Activated CD4-positive, alpha-beta T cell treated with anti-CD3 and anti-CD28 coated beads, Interleukin-2, amount 50 U/mL, for 48 hours (primary cell): Measurements from ENCODE around the gene NPIPB8.
"Not testable (repeated sequence)": the region's sequence is repeated elsewhere in the genome, so short reads cannot be mapped to it uniquely, and the experiment has no call there.

Experiments used
- DNase-seq, 2 experiments: peaks; one replicate each; pipeline ENCODE4 v3.0.0-alpha.2; 2020

Gene NPIPB8

GRCh38 chr16:28637765-28638164 lies at the start of gene NPIPB8:
NPIPB8 (plus strand) TSS chr16:28638065; CDS start chr16:28638361, 296 bp downstream.
- not testable (repeated sequence) for DNase-seq

DNA sequence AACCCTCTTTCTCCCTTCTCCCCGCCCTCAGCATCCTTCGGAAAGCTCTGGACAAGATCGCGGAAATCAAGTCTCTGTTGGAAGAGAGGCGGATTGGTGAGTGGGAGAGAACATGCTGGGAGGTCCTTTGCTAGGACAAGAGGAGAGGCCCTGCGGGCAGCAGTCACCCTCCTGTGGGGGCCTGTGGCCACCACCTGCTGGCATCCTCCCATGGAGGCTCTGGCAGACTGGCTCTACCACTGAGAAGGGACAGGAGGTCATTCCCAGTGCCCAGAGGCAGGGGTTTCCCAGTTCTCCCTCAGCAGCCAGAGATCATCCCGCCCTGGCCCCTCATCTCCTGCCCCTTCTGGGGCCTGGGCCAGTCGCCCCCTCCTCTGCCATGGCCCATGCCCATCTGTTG lies 48.8 kb upstream of the NPIPB8 start:
- no peak for DNase-seq

DNA sequence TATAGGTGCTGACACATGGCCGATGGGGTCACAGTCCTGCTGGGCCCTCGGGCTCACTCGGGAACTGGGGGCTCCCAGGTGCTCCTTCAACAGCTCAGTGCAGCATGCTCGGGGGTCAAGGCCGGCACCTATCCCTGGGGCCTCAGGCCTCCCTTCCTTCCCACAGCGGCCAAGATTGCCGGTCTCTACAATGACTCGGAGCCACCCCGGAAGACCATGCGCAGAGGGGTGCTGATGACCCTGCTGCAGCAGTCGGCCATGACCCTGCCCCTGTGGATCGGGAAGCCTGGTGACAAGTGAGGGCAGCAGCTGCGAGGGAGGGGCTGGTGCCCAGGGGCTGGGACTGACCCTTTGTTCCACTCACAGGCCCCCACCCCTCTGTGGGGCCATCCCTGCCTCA lies 47.9 kb upstream of the NPIPB8 start:
- no peak for DNase-seq

DNA sequence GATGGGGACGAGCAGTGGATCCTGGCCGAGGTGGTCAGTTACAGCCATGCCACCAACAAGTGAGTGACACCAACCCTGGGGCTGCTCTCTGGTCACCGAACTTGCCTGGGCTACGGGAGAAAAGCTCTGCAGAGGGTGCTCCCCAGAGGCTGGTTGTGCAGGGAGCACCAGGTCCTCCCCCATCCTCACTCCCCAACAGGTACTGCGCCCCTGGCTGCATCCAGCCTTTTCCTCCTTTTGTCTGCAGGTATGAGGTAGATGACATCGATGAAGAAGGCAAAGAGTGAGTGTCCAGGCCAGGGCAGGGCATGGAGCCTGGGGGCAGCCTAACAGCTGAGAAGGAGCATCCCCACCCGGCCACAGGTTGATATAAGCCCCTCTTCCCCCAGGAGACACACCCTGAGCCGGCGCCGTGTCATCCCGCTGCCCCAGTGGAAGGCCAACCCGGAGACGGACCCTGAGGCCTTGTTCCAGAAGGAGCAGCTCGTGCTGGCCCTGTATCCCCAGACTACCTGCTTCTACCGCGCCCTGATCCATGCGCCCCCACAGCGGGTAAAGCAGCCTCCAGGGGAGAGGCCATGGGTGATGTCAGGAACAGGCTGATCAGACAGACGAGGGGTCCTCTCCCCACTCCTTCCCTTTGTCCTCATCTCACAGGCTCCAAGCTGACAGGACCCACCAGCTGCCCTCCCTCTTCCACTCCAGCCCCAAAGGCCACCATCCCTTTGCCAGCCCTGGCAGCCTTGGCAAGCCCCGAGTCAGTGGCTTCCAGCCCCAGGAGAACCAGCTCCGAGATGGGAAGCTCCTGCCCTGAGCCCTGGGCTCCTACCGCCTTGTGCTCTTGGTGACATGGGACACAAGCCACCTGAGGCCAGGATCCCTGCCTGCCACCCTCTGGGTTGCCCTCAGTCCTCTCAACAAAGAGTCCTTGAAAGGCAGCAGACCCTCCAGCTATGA lies 47.2 kb upstream of the NPIPB8 start:
- DNase-seq: no peak

DNA sequence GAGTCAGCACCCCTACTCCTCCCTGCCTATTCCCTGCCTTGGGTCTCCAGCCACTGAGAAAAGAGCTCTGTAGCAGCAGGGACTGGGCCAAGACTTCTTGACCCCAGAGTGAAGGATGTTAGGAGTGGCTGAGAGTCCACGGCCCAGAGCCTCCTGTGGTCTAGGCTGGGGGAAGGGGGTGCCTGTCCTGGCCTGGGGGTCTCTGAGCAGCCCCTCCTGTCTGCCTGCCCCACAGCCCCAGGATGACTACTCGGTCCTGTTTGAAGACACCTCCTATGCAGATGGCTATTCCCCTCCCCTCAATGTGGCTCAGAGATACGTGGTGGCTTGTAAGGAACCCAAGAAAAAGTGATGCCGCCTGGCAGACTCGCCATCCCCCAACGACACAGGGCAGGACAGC lies 46.5 kb upstream of the NPIPB8 start:
- DNase-seq: no peak

- DNase-seq: no peak
Observed at GRCh38 chr16:28592511-28592910, 45.4 kb upstream of the NPIPB8 start.

DNA sequence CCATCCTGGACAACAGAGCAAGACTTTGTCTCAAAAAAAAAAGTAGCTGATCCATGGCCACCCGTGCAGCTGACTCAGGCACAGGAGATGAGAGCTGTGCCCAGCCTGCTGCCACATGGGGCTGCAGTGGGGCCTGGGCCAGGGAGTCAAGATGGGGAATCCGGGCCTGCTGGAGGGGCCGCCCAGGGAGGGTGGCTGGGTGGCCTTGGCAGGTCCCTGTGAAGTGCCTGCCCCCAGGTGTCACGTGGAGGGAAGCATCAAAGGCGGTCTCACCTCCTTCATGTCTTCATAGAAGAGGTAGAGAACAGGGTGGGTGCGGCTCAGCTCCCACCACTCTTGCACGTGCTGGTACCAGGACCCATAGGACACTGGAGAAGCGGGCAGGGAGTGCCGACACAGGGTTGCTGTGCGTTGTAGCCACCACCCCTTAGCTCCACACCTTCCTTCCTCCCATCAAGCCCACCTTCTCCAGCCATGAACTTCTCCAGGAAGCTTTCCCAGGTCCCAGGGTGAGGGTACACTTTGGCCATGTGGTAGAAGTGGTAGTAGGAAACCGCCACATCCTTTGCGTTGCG lies 44.8 kb upstream of the NPIPB8 start:
- DNase-seq: no peak

GRCh38 chr16:28595451-28595850 lies 42.4 kb upstream of the NPIPB8 start:
- DNase-seq: not testable (repeated sequence)

DNA sequence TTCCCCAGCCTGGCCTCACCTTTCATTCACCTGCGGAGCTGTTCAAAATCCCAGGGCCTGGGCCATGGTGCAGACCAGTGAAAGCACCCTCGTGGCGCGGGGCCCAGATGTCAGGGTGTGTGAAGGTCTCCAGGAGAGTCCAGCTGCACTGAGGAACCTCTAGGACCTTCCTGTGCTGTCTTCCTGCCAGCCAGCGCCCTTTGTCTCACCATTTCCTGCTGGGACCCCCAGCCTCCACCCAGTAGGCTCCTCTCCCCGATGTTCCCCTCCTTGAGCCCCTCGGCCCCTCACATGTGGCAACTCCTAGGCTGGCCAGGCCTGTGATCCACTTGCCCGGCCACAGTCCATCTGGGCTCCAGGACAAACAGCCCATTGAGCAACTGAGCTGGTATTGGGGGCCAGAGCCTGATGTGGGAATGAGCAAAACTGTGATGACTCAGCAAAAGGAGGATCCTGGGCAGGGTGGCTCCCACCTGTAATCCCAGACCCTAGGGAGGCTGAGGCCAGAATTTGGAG lies 41.7 kb upstream of the NPIPB8 start:
- no peak for DNase-seq

DNA sequence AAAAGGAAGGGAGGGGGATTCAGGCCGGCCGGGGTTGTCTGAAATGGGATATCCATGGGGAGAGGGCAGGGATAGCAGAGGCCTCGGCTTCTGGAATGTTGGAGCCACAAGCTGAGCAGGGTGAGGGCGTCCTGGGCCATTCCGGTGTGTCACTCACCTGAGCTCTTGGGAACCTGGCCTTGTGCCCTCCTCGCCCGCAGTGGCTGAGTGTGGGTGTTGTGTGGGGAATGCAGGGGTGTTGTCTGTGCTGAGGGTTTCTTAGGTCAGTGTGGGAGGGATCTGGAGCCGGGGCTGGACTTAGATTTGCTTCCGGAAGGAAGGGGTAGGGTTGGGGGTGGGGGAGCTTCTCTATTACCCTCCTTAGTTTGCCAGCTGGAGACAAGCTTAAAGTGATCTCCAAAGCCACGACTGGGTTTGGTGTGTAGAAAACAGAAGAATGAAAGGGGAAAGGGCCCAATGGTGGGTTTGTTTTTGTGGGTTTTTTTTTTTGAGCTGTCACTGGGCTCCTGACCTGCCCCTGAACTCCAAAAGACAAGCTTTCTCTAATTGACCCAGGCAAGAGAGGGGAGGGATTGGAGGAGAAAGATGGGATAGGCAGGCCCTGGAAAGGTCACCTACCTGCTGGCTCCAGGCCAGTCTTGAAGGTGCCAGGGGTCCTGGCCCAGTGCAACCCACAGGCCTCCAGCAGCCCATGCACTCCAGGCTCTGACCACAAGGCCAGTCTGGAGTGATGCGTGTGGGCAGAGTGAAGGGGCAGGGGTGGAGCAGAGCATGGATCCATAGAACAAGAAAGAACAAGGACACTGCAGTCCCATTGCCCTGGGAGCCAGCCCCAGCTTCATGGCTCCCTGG lies 40.8 kb upstream of the NPIPB8 start, which contains the start of gene SULT1A2:
Gene SULT1A2 (minus strand): TSS at position 211 of the 852 bp plus-strand sequence. CDS start 1,120 bp downstream, outside the sequence.
- no peak for DNase-seq

- no peak for DNase-seq
Observed at GRCh38 chr16:28597692-28598261, 40.1 kb upstream of the NPIPB8 start.

DNA sequence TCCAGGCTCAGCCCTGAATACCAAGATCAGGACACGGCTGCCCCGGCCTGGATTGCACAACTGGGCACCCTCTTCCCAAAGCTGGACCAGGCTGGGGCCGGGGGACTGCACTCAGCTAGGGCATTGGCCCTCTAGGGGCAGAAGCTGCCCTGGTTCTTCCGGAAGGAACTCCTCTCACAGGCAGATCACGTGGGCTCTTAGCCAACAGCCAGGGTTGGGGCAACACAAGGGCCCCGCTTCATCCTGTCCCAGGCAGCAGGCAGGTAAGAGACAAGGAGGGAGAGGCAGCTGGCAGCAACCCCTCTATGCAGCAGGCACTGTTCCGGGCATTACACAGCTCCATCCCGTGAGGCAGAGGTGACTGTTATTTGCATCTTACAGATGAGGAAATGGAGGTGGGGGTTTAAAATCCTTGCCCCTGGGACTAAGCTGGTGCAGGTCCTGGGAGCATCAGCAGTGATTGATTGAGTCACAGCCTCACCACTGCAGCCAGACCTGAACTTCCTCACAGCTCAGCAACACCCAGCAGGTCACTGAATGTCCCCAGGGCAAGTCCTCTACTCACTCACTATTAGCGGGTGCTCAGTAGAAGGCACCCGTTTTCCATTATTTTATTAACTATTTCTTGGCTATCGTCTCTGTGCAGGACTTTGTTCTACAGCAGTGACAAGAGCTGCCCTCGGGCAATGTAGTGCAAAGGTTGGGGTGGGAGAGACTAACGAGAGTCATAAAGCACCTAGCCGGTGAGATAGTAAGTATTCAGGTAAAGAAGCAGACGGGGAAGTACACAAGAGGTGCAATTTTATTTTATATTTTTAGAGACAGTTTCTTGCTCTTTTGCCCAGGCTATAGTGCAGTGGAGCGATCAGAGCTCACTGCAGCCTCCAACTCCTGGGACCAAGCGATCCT lies 38.2 kb upstream of the NPIPB8 start:
- DNase-seq: not testable (repeated sequence)

GRCh38 chr16:28600965-28601364 lies 36.9 kb upstream of the NPIPB8 start:
- not testable (repeated sequence) for DNase-seq

- DNase-seq: not testable (repeated sequence)
Observed at GRCh38 chr16:28601589-28601988, 36.3 kb upstream of the NPIPB8 start.

DNA sequence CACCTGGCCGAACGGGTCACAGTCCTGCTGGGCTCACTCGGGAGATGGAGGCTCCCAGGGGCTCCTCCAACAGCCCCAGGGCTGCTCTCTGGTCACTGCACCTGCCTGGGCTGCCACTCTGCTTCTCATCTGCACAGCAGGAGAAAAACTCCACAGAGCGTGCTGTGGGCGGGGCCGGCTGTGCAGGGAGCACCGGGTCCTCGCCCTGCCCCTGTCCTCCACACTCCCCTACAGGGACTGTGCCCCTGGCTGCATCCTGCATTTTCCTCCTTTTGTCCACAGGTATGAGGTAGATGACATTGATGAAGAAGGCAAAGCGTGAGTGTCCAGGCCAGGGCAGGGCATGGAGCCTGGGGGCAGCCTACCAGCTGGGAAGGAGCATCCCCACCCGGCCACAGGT lies 35.8 kb upstream of the NPIPB8 start:
- DNase-seq: not testable (repeated sequence)

DNA sequence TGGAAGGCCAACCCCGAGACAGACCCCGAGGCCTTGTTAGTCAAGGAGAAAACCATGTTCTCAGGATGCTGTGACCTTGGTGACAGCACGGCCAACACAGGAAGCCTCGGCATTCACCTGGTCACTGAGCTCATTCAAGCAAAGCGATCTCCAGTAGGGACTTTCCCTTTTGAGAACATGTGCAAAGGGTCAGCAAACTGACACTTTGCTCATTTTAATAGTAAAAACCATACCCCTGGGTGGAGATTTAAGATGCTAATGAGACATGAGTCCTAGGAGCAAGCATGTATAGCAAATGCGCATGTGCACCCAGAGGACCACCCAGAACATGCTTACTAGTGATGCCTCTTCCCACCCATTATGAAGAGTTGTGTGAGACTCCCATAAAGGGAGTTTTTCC lies 35.3 kb upstream of the NPIPB8 start:
- DNase-seq: no peak

DNA sequence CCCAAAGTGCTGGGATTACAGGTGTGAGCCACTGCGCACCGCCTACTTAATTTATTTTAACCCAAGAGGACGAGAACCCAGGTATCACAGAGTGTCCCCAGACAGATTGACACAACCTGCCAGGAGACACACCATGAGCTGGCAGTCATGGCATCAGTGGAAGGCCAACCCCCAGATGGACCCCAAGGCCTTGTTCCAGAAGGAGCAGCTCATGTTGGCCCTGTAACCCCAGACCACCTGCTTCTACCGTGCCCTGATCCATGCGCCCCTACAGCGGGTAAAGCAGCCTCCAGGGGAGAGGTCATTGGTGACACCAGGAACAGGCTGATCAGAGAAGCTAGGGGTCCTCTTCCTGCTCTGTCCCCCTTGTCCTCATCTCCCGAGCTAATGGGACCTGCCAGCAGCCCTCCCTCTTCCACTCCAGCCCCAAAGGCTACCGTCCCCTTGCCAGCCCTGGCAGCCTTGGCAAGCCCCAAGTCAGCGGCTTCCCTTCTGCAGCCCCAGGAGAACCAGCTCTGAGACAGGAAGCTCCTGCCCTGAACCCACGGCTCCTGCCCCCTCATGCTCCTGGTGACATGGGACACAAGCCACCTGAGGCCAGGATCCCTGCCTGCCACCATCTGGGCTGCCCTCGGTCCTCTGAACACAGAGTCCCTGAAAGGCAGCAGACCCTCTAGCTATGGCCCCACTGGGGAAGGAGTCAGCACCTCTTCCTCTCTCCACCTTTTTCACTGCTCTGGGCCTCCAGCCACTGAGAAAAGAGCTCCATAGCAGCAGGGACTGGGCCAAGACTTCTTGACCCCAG lies 34.3 kb upstream of the NPIPB8 start:
- no peak for DNase-seq

DNA sequence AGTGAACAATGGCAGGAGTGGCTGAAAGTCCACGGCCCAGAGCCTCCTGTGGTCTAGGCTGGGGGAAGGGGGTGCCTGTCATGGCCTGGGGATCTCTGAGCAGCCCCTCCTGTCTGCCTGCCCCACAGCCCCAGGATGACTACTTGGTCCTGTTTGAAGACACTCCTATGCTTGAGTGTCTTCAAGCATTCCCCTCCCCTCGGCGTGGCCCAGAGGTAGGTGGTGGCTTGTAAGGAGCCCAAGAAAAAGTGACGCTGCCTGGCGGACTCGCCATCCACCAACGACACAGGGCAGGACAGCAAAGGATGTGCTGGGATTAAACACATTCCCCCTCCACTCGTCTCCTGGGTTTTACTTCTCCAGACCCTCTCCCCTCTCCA lies 33.7 kb upstream of the NPIPB8 start:
- no peak for DNase-seq

GRCh38 chr16:28606291-28607115 lies 31.4 kb upstream of the NPIPB8 start:
- DNase-seq: no peak
